ENCODE results near the gene IQCF6.

DNA sequence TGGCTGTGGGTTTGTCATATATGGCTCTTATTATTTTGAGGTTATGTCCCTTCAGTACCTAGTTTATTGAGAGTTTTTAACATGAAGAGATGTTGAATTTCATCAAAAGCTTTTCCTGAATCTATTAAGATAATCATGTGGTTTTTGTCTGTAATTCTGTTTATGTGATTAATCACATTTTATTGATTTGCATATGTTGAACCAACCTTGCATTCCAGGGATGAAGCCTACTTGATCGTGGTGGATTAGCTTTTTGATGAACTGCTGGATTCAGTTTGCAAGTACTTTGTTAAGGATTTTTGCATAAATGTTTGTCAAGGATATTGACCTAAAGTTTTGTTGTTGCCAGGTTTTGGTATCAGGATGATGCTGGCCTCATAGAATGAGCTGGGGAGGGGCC lies 49.3 kb upstream of the IQCF6 start:
- TF ChIP-seq EP300 (IDR thresholded peaks at IDR 0.05; ENCODE audit: borderline replicate concordance in 1 of 2, low read depth in 1 of 2, low read length in 1 of 2) (no peak), POLR2AphosphoS5 (IDR thresholded peaks at IDR 0.05; ENCODE audit: low read depth, low read length) (no peak)
